Fibroblast of mammary gland (primary cell): Measurements from ENCODE around the gene OSGIN1.
A peak's percentile ranks its signal among the peaks of the same experiment; 100 is the strongest.

Experiments used
- DNase-seq: peaks from one replicate; pipeline ENCODE4 v3.0.0-alpha.2; 2010; ENCODE audit warnings: low read depth
- H3K4me3 ChIP-seq: 2 replicates; pipeline ENCODE4 v1.5.1; 2011; ENCODE audit warnings: low read depth, mild to moderate bottlenecking, low read length, moderate library complexity; ENCODE audit not compliant: control insufficient read depth
- CTCF ChIP-seq: conservative IDR thresholded peaks from 2 replicates; pipeline ENCODE4 v1.5.1; 2011; ENCODE audit warnings: low read depth, low read length, inconsistent platforms; ENCODE audit not compliant: control insufficient read depth, insufficient read depth

Gene OSGIN1

DNA sequence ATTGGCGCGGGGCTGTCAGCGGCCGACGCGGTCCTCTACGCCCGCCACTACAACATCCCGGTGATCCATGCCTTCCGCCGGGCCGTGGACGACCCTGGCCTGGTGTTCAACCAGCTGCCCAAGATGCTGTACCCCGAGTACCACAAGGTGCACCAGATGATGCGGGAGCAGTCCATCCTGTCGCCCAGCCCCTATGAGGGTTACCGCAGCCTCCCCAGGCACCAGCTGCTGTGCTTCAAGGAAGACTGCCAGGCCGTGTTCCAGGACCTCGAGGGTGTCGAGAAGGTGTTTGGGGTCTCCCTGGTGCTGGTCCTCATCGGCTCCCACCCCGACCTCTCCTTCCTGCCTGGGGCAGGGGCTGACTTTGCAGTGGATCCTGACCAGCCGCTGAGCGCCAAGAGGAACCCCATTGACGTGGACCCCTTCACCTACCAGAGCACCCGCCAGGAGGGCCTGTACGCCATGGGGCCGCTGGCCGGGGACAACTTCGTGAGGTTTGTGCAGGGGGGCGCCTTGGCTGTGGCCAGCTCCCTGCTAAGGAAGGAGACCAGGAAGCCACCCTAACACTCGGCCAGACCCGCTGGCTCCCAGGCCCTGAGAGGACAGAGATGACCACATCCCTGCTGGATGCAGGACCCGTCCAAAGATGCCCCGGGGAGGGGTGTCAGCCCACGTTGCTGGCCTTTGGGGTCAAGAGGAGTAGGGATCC, 12.6 kb downstream of the OSGIN1 start:
- no peak for DNase-seq
- no peak for TF ChIP-seq CTCF

GRCh38 chr16:83966153-83966696, 13.2 kb downstream of the OSGIN1 start:
- no peak for TF ChIP-seq CTCF
- no peak for DNase-seq
- H3K4me3 ChIP-seq, result no peak overlapping the region

More for the DNA sequence above, 12.6 kb downstream of the OSGIN1 start:
- H3K4me3 ChIP-seq, result no peak overlapping the region

- H3K4me3 ChIP-seq, result no peak overlapping the region
- DNase-seq, result no peak
- no peak for TF ChIP-seq CTCF
Measured at GRCh38 chr16:83967091-83967490, 14.1 kb downstream of the OSGIN1 start.

DNA sequence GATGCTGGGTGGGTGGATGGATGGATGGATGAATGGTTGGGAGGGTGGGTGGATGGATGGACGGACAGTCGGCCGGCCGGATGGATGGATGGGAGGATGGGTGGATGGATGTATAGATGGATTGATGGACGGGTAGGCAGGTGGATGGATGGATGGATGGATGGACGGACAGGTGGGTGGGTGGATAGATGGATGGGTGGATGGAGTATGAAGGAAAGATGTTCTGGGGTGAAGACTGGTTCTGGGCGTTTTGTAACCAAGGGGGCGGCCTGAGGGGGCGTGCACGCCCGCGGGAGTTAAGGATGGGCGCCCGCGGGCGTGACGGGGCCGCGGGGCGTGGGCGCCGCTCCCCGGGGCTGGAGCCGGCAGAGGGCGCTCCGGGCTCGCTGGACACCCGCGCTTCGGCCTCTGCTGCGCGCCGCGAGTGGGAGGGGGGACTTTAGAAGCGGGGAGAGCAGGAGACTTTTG, 14.8 kb downstream of the OSGIN1 start, which contains the start of gene NECAB2:
Gene NECAB2, plus strand, starts transcription at position 407 of the 468 bp plus-strand sequence. CDS start 405 bp downstream, outside the sequence.
- peak; percentile 12 for DNase-seq
- TF ChIP-seq CTCF, result no peak
- H3K4me3 ChIP-seq, result peak within 1 kb of the TSS; percentile 17

DNA sequence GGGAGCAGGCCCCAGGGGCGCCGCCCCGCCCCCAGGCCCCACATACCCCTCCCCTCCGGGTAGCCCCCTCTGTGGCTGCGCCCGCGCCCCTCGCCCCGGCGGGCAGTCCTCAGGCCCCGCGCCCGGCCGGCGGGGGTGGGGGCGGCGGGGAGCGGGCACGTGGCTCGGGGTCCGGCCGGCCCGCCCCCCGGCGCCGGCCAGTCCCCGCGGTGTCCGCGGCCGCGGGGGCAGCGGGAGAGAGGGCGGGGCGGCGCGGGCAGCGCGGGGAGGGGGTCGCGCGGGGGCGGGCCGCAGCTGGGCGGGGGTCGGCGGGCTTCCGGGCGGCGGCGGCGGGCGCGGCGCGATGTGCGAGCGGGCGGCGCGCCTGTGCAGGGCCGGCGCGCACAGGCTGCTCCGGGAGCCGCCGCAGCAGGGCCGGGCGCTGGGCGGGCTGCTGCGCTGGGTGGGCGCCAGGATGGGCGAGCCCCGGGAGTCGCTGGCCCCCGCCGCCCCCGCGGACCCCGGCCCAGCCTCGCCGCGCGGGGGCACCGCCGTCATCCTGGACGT, 15.3 kb downstream of the OSGIN1 start:
- DNase-seq, result no peak
- H3K4me3 ChIP-seq, result peak overlapping the region; percentile 17
- TF ChIP-seq CTCF, result no peak

DNA sequence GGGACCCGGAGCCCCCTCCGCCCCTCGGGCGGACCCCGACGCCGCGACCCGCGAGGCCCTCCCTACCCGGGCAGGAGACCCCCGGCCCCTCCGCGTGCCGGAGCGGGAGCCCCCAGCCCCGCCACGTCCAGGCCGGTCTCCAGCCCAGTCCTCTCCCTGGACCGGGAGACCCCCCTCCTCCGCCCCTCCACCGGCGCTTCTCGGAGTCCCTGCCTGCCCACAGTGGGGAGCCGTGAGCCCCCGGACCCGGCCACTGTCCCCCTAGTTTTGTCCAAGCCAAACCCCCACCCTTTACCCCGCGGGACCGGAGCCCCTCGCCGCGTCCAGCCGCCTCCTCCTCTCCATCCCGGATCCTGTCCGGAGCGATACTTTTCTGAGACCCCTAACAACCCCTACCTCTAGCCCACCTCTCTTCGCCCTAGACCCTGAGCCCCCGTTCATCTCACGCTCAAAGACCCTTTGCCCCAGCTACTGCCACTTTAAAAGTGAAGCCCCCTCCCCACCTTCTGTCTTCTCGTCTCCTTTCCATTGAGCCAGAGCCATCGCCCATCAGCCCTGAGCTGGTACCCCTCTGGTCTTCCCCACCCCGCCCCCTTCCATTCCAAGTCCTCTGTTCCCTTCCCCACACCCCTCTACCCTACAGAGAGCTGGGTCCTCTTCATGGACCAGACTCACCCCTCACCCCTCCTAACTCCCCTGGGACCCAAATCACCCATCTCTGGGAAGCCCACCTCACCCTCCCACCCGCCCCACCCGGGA, 16.0 kb downstream of the OSGIN1 start:
- TF ChIP-seq CTCF, result no peak
- no peak overlapping the region for H3K4me3 ChIP-seq
- no peak for DNase-seq
